GM23338 (cell line): ENCODE results near the gene NEURL1B.

Experiments
- CREB1 ChIP-seq: fragments of 250-450 bp; sonication (Bioruptor Pico); IDR thresholded peaks from 2 replicates; pipeline ENCODE4 v1.5.0; 2020; ENCODE audit warnings: low read depth, mild to moderate bottlenecking, moderate library complexity
- CTCF ChIP-seq, 2 experiments: fragments of 200-600 bp in 1 of 2; sonication (generic) in 1 of 2; conservative IDR thresholded peaks; 2 replicates each; pipeline versions ENCODE4 v1.5.1 to v1.6.1; 2016 to 2017; ENCODE audit warnings: antibody characterized with exemption in 2 of 2, low read depth in 2 of 2, mild to moderate bottlenecking in 2 of 2, moderate library complexity in 1 of 2
- EZH2 ChIP-seq: fragments of 200-600 bp; sonication (generic); IDR thresholded peaks from one replicate; pipeline ENCODE4 v1.8.0; 2017; ENCODE audit warnings: antibody characterized with exemption, mild to moderate bottlenecking, low read depth; ENCODE audit not compliant: unreplicated experiment
- EZH2phosphoT487 ChIP-seq: fragments of 200-600 bp; sonication (generic); IDR thresholded peaks from one replicate; pipeline ENCODE4 v1.8.1; 2018; ENCODE audit warnings: antibody characterized with exemption; ENCODE audit not compliant: unreplicated experiment
- JUNB ChIP-seq: IDR thresholded peaks from one replicate; pipeline ENCODE4 v1.6.1; 2016; ENCODE audit warnings: antibody characterized with exemption; ENCODE audit not compliant: unreplicated experiment
- NANOG ChIP-seq: IDR thresholded peaks from 2 replicates; pipeline ENCODE4 v1.6.1; 2016; ENCODE audit warnings: antibody characterized with exemption, borderline replicate concordance
- POLR2AphosphoS5 ChIP-seq: IDR thresholded peaks from 2 replicates; pipeline ENCODE4 v1.6.1; 2016; ENCODE audit warnings: antibody characterized with exemption, low read depth
- REST ChIP-seq: IDR thresholded peaks from one replicate; pipeline ENCODE4 v1.6.1; 2018; ENCODE audit warnings: antibody characterized with exemption; ENCODE audit not compliant: unreplicated experiment
- STAT1 ChIP-seq: IDR thresholded peaks from one replicate; pipeline ENCODE4 v1.6.1; 2016; ENCODE audit warnings: antibody characterized with exemption; ENCODE audit not compliant: unreplicated experiment
- ZNF114 ChIP-seq: fragments of 250-450 bp; sonication (Bioruptor Pico); IDR thresholded peaks from 2 replicates; pipeline ENCODE4 v1.5.0; 2020; ENCODE audit warnings: mild to moderate bottlenecking, moderate library complexity
- ZNF331 ChIP-seq: fragments of 250-450 bp; sonication (Bioruptor Pico); IDR thresholded peaks from 2 replicates; pipeline ENCODE4 v1.5.0; 2020; ENCODE audit warnings: low read depth, mild to moderate bottlenecking, moderate library complexity
- TF ChIP-seq, protein P1 (sequence below): IDR thresholded peaks from 2 replicates; pipeline ENCODE4 v1.6.1; 2016; ENCODE audit warnings: antibody characterized with exemption

DNA sequence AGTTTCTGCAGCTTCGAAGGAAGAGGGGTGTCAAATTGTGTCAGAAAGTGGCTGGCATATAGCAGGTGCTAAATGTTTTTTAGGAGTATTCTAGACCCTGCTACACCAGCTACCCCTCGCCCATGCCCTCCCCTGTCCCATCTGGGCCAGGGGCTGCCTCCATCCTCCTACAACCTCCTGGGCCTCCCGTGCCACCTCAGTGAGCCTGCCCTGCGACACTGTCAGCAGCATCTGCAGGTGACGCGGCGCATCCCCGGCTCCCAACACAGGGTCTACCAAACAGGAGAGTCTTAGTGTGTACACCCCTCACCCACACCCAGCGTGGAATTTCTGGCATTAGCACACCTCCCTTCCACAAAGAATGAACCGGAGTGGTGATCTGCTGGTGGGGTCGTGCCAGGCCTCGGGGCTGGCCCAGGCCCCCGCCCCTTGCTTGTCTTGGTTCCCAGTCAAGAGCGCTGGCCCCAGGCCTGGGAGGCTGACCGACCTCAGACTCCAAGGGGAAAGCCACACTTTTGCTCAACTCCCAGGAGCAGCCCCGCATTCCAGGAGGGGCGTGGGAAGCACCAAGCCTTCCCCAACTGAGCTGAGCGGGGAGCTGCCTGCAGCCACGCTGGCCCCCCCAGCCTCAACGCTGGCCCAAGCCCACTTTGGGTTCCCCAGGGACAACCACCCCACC lies 55.2 kb downstream of the NEURL1B start:
- TF ChIP-seq CTCF (conservative IDR thresholded peaks at IDR 0.05; ENCODE audit: low read depth in 2 of 2) (no peak), JUNB (no peak), REST (no peak), EZH2 (no peak), NANOG (no peak), CREB1 (no peak), EZH2phosphoT487 (no peak), ZNF114 (no peak), POLR2AphosphoS5 (no peak), STAT1 (no peak), ZNF331 (no peak)
- TF ChIP-seq, protein P1, sequence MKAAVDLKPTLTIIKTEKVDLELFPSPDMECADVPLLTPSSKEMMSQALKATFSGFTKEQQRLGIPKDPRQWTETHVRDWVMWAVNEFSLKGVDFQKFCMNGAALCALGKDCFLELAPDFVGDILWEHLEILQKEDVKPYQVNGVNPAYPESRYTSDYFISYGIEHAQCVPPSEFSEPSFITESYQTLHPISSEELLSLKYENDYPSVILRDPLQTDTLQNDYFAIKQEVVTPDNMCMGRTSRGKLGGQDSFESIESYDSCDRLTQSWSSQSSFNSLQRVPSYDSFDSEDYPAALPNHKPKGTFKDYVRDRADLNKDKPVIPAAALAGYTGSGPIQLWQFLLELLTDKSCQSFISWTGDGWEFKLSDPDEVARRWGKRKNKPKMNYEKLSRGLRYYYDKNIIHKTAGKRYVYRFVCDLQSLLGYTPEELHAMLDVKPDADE: no peak
